ENCODE results near the gene GREB1.

Gene GREB1

DNA sequence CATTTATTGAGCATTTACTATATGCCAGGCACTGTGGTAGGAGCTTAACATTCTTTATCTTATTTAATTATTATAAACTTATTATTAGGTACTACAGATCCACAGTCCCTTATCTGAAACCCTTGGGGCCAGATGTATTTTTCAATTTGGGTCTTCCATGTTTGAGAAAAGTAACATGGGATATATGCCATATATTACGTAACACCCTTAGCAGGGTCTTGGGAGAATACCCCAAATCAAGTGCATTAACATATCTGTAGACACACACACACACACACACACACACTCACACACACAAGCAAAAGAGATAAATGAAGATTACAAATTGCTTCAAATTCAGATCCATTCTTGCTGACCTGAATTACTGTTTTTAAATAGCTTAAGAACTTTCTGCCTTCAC, 122.4 kb downstream of the GREB1 start:
- DNase-seq (ENCODE audit: low read depth, low spot score), result no peak
- in situ Hi-C loops (cut with HindIII; ENCODE audit: low sequenced_read_pairs), result no loop called here
- H3K4me3 ChIP-seq (ENCODE audit: low read depth, low read length), result no peak overlapping the region
- TF ChIP-seq, protein P1, sequence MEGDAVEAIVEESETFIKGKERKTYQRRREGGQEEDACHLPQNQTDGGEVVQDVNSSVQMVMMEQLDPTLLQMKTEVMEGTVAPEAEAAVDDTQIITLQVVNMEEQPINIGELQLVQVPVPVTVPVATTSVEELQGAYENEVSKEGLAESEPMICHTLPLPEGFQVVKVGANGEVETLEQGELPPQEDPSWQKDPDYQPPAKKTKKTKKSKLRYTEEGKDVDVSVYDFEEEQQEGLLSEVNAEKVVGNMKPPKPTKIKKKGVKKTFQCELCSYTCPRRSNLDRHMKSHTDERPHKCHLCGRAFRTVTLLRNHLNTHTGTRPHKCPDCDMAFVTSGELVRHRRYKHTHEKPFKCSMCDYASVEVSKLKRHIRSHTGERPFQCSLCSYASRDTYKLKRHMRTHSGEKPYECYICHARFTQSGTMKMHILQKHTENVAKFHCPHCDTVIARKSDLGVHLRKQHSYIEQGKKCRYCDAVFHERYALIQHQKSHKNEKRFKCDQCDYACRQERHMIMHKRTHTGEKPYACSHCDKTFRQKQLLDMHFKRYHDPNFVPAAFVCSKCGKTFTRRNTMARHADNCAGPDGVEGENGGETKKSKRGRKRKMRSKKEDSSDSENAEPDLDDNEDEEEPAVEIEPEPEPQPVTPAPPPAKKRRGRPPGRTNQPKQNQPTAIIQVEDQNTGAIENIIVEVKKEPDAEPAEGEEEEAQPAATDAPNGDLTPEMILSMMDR (IDR thresholded peaks at IDR 0.05; ENCODE audit: low read depth, low read length), result no peak

DNA sequence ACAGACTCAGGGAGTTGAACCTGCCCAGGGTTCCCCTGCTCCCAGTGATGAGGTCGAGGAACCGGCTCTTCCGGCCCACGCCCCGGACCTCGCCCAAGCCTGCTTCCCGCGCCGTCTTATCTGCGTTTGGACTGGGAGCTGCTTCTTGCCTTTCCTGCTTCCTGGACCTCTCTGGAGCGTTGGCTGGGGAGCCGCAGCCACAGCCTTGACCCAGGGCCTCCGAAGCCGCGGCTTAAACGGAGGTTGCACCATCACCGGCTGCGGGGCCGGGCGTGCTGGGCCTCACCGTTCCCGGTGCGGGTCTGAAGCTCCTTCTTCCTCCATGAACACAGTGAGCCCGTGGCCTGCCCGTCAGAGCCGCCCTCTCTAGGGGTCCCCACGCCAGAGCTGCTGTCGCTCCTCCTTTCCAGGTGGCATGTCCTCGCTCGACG, 122.8 kb downstream of the GREB1 start:
- TF ChIP-seq, protein P1 (IDR thresholded peaks at IDR 0.05; ENCODE audit: low read depth, low read length), result no peak
- no peak for DNase-seq (ENCODE audit: low read depth, low spot score)
- in situ Hi-C loops (cut with HindIII; ENCODE audit: low sequenced_read_pairs), result no loop called here
- no peak overlapping the region for H3K4me3 ChIP-seq (ENCODE audit: low read depth, low read length)

DNA sequence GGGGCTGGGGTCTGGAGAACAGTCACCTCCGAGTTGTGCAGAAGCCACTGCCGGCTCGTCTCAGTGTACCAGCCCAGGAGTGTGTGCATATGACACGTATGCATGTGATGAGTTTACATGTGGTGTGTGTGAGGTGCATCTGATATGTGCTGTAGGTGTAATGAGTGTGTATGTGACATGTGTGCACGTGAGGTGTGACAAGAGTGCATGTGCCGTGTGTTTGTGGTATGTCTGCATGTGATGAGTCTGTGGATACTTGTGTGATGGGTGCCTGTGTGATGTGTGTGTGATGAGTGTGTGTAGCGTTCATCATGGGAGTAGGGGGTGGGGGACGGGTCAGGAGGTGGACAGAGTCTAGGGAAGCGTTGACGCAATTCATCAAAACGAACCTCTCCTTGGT, 123.3 kb downstream of the GREB1 start:
- DNase-seq (ENCODE audit: low read depth, low spot score), result no peak
- TF ChIP-seq, protein P1 (IDR thresholded peaks at IDR 0.05; ENCODE audit: low read depth, low read length), result no peak
- in situ Hi-C loops (cut with HindIII; ENCODE audit: low sequenced_read_pairs), result no loop called here
- H3K4me3 ChIP-seq (ENCODE audit: low read depth, low read length), result no peak overlapping the region

DNA sequence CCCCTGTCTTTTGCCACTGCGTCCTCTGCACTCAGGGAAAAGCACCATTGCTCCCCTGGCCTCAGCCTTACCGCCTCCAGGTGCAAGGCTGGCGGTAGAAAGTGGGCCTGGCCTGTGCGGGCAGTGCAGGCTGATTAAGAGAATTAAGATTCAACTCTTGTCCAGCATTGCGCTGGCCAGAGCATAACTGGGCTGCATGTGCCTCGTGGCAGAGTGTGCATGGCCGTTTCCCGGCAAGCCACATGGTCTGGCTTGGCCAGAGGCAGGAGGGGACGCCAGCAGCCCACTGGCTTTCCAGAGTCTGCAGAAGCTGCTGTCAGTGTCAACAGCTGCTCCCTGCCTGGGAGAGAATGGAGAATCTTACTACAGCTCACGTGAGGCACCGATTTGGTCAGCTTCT, 123.8 kb downstream of the GREB1 start:
- DNase-seq (ENCODE audit: low read depth, low spot score), result no peak
- in situ Hi-C loops (cut with HindIII; ENCODE audit: low sequenced_read_pairs), result no loop called here
- no peak overlapping the region for H3K4me3 ChIP-seq (ENCODE audit: low read depth, low read length)
- TF ChIP-seq, protein P1 (IDR thresholded peaks at IDR 0.05; ENCODE audit: low read depth, low read length), result no peak

DNA sequence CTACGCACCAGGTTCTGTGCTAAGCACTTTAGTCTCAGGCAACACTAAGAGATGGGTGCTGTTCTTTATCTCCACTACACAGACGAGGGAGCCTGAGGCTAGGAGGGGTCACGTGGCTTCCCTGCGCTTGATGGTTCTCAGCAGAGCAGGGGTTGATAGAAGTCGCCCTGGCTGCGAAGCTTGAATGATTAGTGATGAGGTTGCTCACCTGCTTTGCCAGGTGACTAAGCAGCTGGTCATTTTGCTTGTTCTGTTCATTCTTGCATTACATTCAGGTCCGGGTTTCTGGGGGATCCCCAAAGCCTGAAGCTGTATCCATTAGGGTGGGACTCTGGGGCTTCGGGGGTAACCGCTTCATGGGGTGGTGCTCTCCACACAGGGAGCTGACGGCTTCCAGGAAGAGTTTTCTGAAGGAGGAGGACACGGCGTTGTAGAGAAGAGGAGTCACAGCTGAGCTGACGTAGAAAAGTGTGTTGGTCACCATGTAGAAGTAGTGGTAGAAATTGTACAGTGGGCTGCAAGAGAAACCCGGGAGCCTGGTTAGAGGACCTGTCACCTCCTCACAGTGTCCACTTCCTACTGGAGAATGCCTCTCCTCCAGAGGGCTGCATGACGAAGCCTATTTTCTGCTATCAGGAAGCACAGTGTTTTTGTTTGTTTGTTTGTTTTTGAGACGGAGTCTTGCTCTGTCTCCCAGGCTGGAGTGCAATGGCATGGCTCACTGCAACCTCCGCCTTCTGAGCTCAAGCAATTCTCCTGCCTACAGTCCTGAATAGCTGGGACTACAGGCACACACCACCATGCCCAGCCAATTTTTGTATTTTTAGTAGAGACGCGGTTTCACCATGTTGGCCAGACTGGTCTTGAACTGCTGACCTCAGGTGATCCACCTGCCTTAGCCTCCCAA, 124.6 kb downstream of the GREB1 start:
- DNase-seq (ENCODE audit: low read depth, low spot score), result no peak
- in situ Hi-C loops (cut with HindIII; ENCODE audit: low sequenced_read_pairs), result no loop called here
- H3K4me3 ChIP-seq (ENCODE audit: low read depth, low read length), result no peak overlapping the region
- TF ChIP-seq, protein P1 (IDR thresholded peaks at IDR 0.05; ENCODE audit: low read depth, low read length), result no peak

DNA sequence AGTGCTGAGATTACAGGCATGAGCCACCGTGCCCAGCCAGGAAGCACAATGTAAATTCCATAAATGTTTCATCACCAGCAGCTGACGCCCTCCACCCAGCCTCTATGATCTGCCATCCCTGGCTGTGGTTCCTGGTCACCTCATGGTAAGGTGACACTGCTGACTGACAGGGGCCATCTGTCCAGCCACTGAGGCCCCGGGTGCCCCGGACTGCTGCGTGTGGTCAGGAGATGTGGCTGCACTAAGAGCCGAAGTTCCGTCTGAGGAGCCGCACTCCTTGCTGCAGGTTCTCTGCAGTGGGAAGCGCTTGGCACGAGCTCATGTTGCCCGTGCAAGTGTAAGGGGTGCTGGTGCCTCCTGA, 125.2 kb downstream of the GREB1 start:
- DNase-seq (ENCODE audit: low read depth, low spot score), result no peak
- in situ Hi-C loops (cut with HindIII; ENCODE audit: low sequenced_read_pairs), result no loop called here
- TF ChIP-seq, protein P1 (IDR thresholded peaks at IDR 0.05; ENCODE audit: low read depth, low read length), result no peak
- H3K4me3 ChIP-seq (ENCODE audit: low read depth, low read length), result no peak overlapping the region
